HG03025 (cell line): ENCODE data around the gene IGF1R.
"Not testable (repeated sequence)": the region's sequence is repeated elsewhere in the genome, so short reads cannot be mapped to it uniquely, and the experiment has no call there.

Experiments
- ATAC-seq: cut with Tn5 transposase; IDR thresholded peaks from one replicate; pipeline ENCODE4 v1.9.1; 2021; ENCODE audit warnings: mild to moderate bottlenecking, moderate library complexity; ENCODE audit not compliant: unreplicated experiment, low FRiP score

Gene IGF1R

DNA sequence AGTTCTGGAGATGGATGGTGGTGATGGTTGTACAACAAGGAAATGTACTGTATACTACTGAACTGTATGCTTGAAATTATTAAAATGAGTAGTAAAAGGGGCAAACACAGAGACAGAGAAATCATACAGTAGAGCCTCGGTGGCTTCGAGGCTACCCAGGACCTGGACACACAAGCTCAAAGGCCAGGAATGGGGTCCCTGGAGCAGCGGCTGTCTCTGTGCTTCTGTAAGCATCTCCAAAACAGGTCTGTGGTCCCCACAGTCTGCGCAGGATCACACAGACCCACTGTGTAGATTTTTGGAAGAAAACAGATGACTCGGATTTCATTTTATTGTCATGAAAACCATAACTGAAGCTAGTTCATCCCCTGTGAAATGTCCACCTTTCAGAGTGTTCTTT lies 319.6 kb downstream of the IGF1R start:
- ATAC-seq = no peak

DNA sequence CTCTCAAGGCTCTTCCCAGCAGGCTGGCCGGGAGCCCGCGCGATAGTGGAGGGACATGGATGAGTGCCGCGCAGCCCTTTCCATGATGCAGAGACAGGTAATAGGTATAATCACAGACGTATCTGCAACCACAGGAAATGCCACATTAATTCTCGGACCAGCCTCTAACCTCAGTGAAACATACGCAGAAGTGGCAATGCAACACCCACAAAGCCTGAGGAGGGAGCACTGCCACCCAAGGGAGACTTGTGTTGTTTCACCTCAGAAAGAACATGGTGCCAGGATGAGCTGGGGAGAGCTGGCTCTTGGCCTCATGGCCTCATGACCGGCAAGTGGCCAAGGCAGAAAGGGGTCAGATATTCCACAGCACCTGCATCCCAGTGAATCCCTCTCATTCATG lies 320.2 kb downstream of the IGF1R start:
- no peak for ATAC-seq

DNA sequence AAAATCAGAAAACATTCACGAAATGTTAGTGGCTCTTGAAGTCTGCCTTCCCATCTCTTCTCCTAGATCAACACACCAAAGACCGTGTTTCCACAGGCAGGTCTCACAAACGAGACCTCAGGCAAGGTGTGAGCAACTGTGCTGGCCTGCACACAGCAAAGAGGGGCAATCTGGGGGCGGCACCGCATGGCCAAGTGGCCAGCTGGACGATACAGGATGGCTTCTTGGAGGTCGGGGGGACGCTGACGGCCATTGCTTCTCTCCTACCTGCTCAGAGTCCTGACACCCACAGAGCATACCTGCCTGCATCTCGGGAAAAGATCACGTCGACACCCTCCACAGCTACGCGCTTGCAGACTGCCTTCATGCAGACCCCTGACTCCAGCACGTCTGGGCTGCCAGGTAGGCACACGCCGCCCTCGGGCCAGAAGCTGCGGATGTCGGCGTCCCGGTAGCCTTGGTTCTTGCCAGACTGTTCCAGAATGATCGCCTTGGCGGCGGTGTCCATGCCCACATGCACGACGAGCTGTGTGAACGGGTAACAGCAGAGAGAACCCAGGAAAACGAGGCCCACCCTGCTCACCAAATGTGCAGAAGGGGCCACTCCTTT lies 320.9 kb downstream of the IGF1R start:
- ATAC-seq = no peak

DNA sequence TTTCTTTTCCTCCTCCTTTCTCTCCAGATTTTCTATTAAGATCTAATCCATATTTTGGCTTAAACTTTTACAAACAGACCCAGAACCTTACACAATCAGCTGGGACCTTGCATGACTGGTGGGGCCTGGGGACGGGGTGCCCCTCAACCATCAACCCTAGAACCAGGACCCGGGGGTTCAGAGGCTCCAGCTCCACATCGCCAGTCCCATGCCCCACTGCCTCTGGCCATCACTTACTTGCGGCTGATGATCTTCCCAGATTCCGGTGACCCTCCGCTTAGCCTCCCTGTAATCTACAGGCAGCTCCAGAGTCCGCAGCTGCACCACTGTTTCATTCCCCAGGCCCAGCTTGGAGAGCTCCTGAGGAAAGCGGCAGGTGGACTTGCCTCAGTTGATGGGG lies 322.5 kb downstream of the IGF1R start:
- no peak for ATAC-seq

DNA sequence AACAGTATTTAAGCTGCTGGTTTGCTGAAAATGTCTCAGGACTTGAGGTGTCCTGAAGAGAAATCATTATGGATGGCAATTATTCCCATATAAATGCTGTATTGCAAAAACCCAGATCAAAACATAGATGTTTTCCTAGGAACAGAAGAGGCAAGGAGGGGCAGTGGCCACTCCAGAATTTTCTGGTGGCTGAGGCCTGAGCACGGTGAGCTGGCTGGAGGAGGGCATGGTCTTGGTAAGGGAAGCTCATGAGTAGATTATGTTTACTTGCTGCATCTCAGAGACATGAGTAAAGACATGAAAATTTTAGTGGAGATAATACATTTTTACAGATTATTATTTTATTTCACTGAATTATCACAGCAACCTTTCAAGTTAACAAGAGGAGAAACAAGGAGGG lies 328.2 kb downstream of the IGF1R start:
- no peak for ATAC-seq

DNA sequence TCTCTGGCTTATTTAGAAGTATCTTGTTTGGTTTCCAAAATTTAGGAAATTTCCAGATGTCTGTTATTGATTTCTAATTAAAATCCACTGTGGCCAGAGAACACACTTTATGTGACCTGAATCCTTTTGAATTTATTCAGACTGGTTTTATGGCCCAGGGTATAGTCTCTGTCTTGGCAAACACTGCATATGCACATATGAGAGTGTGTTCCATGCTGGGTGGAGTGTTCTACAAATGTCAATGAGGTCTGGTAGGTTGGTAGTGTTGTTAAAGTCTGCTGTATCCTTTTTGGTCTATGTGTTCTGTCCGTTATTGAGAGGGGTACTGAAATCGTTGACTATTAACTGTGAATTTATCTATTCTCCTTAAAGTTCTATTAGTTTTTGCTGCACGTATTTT lies 329.1 kb downstream of the IGF1R start:
- ATAC-seq = no peak

DNA sequence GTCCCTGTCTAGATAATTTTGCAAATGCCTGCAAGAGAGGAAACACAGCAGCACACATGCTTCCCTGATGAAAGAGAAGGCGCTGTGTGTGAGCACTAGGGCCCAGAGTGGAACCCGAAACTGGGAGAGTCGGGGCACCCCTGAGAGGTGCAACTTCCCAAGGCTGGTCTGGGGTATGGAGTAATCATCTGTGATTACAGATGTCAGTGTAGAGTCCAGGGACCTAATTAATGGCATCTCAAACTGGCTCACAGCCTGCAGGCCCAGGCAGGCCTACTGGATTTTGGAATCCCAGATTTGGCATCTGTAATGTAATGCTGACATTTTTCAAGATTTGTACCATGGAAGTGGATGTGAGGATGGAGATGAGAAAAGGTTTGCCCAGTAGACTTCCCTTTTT lies 329.8 kb downstream of the IGF1R start:
- ATAC-seq = no peak

DNA sequence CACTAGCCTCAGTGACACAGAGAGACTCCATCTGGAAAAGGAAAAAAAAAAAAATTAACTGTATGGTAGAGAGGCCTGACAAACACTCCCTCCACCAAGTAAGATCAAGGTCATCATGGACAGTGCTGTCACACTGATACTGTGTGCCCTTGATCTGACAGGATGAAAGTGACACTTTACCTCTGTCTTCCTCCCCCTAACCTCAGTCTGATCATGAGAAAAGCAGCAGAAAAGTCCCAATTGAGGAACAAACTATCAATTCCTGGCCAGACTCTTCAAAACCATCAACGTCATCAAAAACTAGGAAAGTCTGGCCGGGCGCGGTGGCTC lies 332.5 kb downstream of the IGF1R start:
- no peak for ATAC-seq

DNA sequence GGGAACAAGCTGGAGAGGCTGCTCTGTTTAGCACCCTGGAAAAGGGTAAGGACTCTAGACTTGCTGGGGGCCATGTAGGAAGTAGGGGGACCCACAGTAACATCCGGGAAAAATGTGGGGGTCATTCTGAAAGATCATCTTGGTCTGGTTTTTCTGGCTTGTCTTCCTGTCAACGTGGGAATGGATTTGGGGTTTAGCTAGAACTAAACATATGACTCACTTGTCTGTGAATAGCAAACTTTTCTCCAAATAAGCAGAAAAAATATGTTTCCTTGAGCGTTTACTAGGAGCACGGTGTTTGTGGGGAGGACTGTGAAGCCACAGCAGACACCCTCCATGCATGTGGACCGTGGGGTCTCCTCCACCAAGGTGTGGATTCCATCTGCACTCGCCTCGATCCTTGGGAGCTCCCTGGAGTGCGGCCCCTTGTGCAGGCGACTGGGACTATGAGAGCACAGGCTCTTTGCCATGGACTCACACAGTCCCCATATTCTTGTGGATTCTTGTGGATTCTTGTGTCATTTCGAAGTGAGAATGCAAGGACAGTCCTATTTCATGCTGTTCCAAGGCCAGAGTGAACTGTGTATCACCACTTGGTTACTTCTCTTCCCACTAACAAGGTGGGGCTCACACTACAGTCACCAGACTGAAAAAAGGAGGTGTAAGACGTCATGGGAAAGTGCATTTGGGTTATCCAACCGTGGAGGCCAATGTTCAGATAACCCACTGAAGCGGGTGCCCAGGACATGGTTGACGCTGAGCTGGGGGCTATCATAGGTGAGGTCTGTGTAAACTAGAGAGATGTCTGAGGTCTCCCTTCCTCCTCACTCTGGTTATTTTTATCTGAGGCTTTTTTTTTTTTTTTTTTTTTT lies 333.7 kb downstream of the IGF1R start:
- ATAC-seq = no peak

DNA sequence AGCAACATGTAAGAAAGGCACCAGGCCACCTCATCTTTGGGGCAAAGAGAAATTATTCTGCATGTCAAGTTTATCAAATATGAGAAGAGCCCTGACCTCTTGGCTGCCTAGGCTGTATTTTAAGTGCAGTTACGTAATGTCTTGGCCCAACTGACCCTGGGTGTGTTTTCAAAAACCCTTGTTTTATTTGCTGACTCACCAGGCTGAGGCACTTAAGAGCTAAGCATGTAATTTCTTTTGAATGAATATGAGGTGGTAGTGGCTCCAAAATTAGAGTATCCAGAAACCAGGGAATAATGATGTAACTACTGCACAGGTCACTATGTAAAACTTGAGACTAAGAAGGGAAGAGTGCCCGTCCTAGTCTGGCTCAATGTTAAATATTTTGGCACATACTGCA lies 335.0 kb downstream of the IGF1R start:
- no peak for ATAC-seq

DNA sequence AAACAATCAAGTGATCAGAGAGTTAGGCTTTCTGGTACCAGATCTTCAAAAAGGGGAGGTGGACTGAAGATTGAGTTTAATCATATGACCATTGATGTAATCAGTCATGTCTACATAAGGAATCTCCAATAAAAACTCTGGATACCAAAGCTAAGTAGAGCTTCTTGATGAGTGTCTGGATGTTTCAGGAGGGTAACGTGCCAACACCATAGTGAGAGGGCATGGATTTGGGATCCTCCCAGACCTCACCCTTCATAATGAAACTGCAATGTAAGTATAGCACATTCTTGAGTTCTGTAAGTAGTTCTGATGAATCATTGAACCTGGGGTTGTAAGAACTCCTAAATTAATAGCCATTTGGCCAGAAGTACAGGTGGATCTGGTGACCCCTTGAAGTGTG lies 337.9 kb downstream of the IGF1R start:
- no peak for ATAC-seq

DNA sequence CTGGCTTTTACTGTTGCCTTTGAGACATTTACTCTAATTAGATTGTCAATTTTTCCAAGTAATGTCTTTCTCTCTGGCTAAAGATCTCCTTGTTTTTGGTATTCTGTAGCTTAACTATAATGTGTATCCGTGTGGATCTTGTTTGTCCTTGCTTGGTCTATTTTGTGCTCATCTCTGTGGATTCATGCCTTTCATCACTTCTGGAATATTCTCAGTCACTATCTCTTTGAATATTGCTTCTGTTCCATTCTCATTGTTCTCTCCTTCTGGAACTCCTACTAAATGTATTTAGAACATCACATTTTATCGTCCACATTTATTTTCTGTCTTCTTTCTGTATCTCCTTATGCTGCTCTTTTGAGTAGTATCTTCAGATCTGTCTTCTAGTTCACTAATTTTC lies 346.6 kb downstream of the IGF1R start:
- no peak for ATAC-seq

DNA sequence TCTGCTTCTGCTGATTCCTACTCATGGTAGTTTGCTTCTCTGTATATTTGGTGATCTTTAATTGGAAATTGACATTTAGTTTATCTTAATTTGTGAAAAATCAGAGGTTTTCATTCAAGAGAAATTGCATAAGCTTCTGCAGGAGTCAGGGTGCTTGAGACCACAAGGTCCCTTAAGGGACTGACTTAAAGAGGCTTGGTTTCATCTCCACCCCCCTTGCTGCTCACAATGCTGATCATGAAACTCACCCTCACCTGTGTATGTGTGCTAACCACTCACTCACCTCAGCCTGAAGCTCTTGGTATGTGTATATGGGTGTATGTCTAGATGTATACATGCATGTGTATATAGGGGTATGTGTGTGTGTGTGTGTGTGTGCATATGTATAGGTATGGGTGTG lies 347.8 kb downstream of the IGF1R start:
- no peak for ATAC-seq

DNA sequence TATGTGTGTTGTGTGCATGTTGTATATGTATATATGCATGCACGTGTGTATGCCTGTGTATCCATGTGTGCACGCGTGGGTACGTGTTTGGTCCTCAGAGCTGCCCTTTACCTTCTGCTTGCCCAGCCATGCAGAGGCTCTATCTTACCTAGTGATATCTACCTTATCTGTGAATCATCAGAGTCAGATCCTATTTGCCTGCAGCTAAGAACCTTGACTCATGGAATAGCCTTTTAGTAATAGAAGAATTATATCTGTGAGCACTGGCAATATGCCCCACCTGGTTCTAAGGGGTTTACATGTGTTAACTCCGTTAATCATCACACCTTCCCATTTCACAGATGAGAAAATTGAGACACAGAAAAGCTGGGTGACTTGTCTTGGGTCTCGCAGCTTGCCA lies 348.3 kb downstream of the IGF1R start:
- no peak for ATAC-seq

DNA sequence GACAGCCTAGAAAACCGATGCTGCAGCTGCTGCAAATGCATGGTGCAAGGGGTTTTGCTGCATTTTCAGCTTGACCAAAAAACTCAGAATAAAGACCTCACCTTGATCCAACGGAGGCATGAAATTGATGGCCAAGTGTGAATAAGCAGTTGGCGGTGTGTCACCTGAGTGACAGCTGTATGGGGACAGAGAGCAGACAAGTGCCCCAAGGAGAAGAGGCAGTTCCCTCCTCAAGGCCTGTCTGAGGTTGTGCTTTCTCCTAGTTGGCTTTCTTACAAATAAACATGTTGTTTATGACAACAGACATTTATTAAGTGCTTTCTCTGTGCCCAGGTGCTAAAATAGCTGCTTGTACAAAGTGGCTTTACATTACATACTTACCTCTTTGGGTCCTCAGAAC lies 349.0 kb downstream of the IGF1R start:
- ATAC-seq = no peak

DNA sequence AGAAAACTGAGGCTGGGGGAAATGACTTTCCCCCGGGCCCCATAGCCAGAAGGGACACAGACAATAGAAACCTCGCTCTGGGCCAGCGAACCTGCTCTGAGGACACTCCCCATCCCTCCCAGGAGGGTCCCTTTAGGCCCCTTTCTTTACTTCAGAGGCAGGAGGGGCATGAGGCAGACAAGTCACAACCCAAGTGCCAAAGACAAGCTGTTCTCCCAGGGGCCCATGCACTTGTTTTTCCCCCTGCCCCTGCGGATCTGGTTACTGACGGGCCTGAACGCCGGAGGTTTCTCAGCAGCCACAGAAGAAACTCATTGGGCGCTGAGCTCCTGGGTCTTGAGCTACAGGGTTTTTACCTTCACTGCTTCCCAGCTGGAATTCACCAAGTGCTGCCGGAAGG lies 349.4 kb downstream of the IGF1R start:
- ATAC-seq = no peak

DNA sequence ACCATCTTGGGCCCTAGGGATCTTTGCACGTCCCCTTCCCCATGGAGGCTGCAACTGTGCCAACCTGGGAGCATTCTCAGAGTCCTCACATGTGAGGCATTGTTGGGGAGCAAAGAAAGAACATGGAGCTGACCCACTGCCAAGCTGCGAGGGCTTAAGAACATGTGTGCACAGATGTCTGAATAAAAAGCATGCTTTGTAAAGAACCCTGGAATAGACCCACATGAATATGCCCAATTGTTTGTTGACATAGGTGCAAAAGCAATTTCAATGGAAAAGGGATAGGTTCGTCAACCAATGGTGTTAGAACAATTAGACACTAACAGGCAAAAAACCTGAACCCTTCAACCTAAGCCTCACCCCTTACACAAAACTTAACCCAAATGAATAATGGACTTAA lies 349.9 kb downstream of the IGF1R start:
- ATAC-seq = no peak

DNA sequence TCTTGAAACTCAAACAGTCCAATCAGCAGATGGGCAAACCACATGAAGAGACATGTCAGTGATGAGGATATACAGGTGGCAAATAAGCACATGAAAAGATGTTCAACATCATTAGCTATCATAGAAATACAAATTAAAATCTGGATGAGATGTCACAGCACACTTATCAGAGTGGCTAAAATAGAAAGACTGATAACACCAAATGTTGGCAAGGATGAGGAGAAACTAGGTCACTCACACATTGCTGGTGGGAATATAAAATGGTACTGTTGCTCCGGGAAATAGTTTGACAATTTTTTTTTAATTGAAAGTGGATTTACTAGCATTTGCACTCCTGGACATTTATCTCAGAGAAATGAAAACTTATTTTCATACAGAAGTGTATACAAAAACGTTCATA lies 350.9 kb downstream of the IGF1R start:
- ATAC-seq = no peak

DNA sequence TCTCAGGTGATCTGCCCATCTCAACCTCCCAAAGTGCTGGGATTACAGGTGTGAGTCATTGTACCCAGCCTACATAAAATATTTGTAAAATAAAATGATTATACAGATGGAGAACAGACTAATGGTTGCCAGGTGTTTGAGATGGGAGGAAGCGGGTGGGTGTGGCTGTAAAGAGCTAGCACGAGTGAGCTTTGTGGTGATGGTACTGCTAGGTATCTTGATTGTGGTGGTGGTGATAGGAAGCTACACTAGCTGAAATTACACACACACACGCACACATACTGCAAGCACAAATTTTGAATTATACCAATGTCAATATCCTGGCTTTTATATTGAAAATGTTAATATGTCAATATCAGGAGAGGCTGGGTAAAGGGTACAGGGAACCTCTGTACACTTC lies 353.9 kb downstream of the IGF1R start:
- ATAC-seq = no peak

DNA sequence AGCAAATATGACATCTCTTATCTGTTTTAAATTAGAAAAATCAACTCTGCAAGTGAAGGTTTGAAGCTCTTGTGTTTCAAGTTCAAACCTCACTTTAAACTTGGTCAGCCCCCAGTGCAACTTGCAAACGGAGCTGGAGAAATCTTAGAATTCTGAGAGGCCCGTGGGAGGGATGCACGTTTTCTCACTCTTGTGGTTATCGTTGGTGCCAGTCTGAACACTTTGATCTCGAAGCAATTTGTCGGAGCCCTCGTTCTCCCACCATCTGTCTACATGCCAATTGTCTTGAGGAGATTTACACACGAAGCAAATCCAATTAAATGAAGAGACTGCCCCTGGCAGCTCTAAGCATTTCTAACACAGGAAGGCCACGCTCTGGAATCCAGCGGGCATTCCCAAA lies 355.0 kb downstream of the IGF1R start:
- not testable (repeated sequence) for ATAC-seq

DNA sequence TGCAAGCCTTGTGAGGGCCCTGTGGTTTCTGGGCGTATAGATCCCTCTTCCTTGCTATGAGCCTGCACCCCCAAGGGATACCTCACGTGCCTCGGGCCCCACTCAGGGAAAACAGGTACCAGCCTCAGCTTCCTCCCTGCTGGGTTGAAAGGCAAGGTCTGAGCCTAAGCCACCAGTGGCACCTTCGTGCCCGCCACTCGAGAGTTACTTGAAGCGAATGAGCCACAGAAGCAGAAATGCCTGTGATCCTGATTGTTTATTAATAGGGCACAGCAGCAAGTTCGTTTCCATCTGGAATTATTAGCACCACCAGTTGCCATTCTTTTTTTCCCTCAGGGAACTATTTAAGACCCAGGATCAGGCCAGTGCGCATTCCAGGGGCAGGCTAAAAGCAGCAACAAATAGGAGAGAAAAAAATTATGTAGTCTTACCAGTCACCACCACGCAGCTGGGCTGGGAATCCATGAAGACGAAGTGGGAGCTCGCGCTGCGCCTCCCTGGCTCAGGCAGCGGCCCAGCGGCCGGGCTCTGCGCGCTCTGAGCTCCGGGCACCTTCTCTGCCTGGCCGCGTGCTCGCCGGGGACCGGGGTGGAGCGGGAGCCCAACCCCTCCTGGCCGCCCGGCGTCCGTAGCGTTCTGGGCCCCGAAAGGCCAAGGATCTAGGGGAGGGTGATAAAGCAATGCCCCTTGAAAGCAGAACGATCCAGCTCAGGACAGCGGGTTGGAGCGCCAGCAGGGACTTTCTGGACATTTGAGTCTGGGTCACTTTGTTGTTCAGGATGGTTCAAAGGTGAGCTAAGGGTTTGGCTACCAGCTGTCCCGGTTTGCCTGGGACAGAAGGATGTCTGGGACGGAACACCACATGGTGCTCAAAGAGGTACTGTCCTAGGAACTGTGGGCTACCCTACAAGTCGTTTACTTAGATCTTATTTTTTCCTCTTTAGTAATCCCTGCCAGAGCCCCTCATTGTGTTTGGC lies 356.9 kb downstream of the IGF1R start:
- not testable (repeated sequence) for ATAC-seq
